Mucosa of stomach (tissue), 1 donor: Measurements from ENCODE around the gene ACAP3.

Experiments used
- H3K27me3 ChIP-seq: one replicate; pipeline ENCODE4 v1.7.0; 2013; ENCODE audit warnings: mild to moderate bottlenecking, low read length; ENCODE audit not compliant: control insufficient read depth, insufficient read depth
- H3K36me3 ChIP-seq: one replicate; pipeline ENCODE4 v1.7.0; 2013; ENCODE audit warnings: low read length; ENCODE audit not compliant: control insufficient read depth, insufficient read depth
- H3K4me1 ChIP-seq: one replicate; pipeline ENCODE4 v1.7.0; 2013; ENCODE audit warnings: mild to moderate bottlenecking, low read length; ENCODE audit not compliant: control insufficient read depth, insufficient read depth
- H3K4me3 ChIP-seq: one replicate; pipeline ENCODE4 v1.7.0; 2013; ENCODE audit warnings: low read length
- H3K9ac ChIP-seq: one replicate; pipeline ENCODE4 v1.7.0; 2013; ENCODE audit warnings: mild to moderate bottlenecking, low read length, moderate library complexity
- H3K9me3 ChIP-seq: one replicate; pipeline ENCODE4 v1.7.0; 2013; ENCODE audit warnings: mild to moderate bottlenecking, low read length, moderate library complexity; ENCODE audit not compliant: control insufficient read depth
- donor health status: Pancreatic carcinoma.

Gene ACAP3

DNA sequence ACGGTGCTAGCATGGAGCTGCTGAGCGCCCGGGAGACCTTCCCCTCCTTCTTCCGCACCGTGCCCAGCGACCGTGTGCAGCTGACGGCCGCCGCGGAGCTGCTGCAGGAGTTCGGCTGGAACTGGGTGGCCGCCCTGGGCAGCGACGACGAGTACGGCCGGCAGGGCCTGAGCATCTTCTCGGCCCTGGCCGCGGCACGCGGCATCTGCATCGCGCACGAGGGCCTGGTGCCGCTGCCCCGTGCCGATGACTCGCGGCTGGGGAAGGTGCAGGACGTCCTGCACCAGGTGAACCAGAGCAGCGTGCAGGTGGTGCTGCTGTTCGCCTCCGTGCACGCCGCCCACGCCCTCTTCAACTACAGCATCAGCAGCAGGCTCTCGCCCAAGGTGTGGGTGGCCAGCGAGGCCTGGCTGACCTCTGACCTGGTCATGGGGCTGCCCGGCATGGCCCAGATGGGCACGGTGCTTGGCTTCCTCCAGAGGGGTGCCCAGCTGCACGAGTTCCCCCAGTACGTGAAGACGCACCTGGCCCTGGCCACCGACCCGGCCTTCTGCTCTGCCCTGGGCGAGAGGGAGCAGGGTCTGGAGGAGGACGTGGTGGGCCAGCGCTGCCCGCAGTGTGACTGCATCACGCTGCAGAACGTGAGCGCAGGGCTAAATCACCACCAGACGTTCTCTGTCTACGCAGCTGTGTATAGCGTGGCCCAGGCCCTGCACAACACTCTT, 24.5 kb upstream of the ACAP3 start:
- H3K4me1 ChIP-seq, result peaks cover 23% of the 10 kb centered on the region
- H3K27me3 ChIP-seq, result peaks cover 15% of the 10 kb centered on the region
- no peaks in the 10 kb centered on the region for H3K9me3 ChIP-seq
- no peak overlapping the region for H3K4me3 ChIP-seq
- H3K36me3 ChIP-seq, result no peaks in the 10 kb centered on the region
- H3K9ac ChIP-seq, result no peak overlapping the region

DNA sequence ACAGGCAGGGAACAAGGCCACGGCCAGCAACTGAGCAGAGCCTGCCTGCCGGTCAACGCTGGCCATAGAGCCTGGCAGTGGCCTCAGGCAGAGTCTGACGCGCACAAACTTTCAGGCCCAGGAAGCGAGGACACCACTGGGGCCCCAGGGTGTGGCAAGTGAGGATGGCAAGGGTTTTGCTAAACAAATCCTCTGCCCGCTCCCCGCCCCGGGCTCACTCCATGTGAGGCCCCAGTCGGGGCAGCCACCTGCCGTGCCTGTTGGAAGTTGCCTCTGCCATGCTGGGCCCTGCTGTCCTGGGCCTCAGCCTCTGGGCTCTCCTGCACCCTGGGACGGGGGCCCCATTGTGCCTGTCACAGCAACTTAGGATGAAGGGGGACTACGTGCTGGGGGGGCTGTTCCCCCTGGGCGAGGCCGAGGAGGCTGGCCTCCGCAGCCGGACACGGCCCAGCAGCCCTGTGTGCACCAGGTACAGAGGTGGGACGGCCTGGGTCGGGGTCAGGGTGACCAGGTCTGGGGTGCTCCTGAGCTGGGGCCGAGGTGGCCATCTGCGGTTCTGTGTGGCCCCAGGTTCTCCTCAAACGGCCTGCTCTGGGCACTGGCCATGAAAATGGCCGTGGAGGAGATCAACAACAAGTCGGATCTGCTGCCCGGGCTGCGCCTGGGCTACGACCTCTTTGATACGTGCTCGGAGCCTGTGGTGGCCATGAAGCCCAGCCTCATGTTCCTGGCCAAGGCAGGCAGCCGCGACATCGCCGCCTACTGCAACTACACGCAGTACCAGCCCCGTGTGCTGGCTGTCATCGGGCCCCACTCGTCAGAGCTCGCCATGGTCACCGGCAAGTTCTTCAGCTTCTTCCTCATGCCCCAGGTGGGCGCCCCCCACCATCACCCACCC, 23.6 kb upstream of the ACAP3 start, which contains the start of gene TAS1R3:
Gene TAS1R3, plus strand, starts transcription at position 213 of the 898 bp plus-strand sequence. Its CDS starts 66 bp downstream, at position 279.
- Histone ChIP-seq H3K9me3 (no peaks in the 10 kb centered on the region), H3K27me3 (peaks cover 15% of the 10 kb centered on the region), H3K36me3 (no peaks in the 10 kb centered on the region), H3K4me3 (no peak within 1 kb of the TSS), H3K9ac (no peak within 1 kb of the TSS), H3K4me1 (peaks cover 24% of the 10 kb centered on the region)

DNA sequence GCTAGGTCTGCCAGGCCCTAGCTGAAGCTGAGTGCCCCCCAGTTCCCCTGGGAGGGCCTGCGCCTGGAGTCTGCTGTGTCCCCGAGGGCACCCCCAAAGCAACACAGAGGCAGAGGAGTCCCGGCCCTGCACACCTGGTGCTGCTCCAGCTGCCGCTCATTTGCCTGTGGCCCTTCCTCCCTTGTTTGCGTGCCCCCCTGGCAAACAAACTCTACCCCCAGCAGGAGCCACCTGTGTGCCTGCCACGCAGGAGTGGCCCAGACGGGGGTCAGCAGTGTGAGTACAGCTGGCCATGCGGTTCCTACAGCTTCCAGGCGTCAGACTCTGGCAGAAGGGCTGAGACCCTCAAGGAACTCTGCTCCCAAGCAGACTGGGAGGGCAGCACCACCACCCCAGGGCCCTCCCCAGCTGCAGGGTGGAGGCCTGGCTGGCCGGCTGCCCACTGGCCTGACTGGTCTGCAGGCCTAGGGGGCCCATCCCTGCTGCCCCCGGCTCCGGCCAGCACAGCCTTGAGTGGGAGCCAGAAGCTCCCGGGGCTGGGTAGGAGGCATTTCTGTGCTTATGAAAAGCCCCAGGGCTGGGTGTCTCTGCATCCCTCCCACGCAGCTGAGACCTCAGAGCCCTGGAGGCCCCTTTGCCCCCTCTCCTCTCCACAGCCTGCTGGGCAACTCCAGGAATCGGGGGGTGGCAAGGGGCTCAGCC, 22.8 kb upstream of the ACAP3 start:
- H3K27me3 ChIP-seq, result peaks cover 15% of the 10 kb centered on the region
- no peaks in the 10 kb centered on the region for H3K9me3 ChIP-seq
- H3K9ac ChIP-seq, result no peak overlapping the region
- no peaks in the 10 kb centered on the region for H3K36me3 ChIP-seq
- no peak overlapping the region for H3K4me3 ChIP-seq
- H3K4me1 ChIP-seq, result peaks cover 32% of the 10 kb centered on the region

GRCh38 chr1:1329304-1330210, 21.8 kb upstream of the ACAP3 start:
- H3K4me3 ChIP-seq, result no peak overlapping the region
- peaks cover 38% of the 10 kb centered on the region for H3K4me1 ChIP-seq
- peaks cover 15% of the 10 kb centered on the region for H3K27me3 ChIP-seq
- no peak overlapping the region for H3K9ac ChIP-seq
- no peaks in the 10 kb centered on the region for H3K9me3 ChIP-seq
- no peaks in the 10 kb centered on the region for H3K36me3 ChIP-seq

GRCh38 chr1:1328254-1328653, 20.5 kb upstream of the ACAP3 start:
- Histone ChIP-seq H3K4me3 (no peak overlapping the region), H3K9ac (no peak overlapping the region), H3K4me1 (peaks cover 39% of the 10 kb centered on the region)

GRCh38 chr1:1327291-1327690, 19.6 kb upstream of the ACAP3 start:
- no peak overlapping the region for H3K9ac ChIP-seq
- H3K4me3 ChIP-seq, result no peak overlapping the region
- H3K36me3 ChIP-seq, result no peaks in the 10 kb centered on the region
- peaks cover 15% of the 10 kb centered on the region for H3K27me3 ChIP-seq
- no peaks in the 10 kb centered on the region for H3K9me3 ChIP-seq
- H3K4me1 ChIP-seq, result peaks cover 37% of the 10 kb centered on the region

More at GRCh38 chr1:1328254-1328653, 20.5 kb upstream of the ACAP3 start:
- Histone ChIP-seq H3K36me3 (no peaks in the 10 kb centered on the region), H3K27me3 (peaks cover 15% of the 10 kb centered on the region), H3K9me3 (no peaks in the 10 kb centered on the region)

DNA sequence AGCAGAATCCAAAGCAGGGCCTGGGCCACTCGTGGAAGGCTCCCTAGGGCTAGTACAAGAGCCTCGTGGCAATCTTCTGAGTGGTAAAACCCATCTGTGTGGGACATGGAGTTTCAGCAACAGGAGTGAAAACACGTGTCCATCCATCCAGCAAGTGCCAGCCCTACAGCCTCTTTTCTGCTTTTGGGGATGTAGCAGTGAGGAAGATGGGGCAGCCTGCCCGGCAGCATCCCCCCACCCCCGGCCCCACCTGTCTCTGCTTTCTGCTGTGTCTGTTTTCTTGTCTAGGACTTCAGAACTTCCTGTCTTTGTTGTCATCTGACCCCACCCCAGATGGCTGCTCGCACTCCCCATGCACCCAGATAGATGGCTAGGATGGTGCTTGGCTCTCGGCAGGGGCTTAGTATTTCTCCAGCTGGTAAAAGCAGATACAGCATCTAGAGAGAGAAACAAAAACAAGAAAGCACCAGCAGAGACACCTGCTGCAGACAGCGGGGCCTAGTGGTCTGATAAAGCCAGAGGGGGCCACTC, 18.4 kb upstream of the ACAP3 start:
- Histone ChIP-seq H3K9ac (peak overlapping the region; percentile 84), H3K4me1 (peaks cover 33% of the 10 kb centered on the region), H3K36me3 (no peaks in the 10 kb centered on the region), H3K9me3 (no peaks in the 10 kb centered on the region), H3K27me3 (peaks cover 9% of the 10 kb centered on the region), H3K4me3 (no peak overlapping the region)

- H3K4me1 ChIP-seq, result peaks cover 31% of the 10 kb centered on the region
- H3K36me3 ChIP-seq, result no peaks in the 10 kb centered on the region
- H3K9ac ChIP-seq, result peak overlapping the region; percentile 84
- H3K4me3 ChIP-seq, result peak overlapping the region; percentile 71
- peaks cover 2% of the 10 kb centered on the region for H3K27me3 ChIP-seq
- no peaks in the 10 kb centered on the region for H3K9me3 ChIP-seq
These were observed 17.8 kb upstream of the ACAP3 start for GRCh38 chr1:1325288-1326074.

GRCh38 chr1:1324524-1325287, 17.0 kb upstream of the ACAP3 start, which contains the start of the genes CPTP and INTS11:
Gene CPTP (plus strand): TSS chr1:1324802. CDS start chr1:1326911, 2,109 bp downstream.
Gene INTS11 (minus strand): TSS chr1:1324660. CDS start chr1:1324608, 52 bp downstream.
- Histone ChIP-seq H3K9ac (peak within 1 kb of the TSS; percentile 84), H3K4me1 (peaks cover 31% of the 10 kb centered on the region), H3K4me3 (peak within 1 kb of the TSS; percentile 71), H3K36me3 (no peaks in the 10 kb centered on the region), H3K27me3 (no peaks in the 10 kb centered on the region), H3K9me3 (no peaks in the 10 kb centered on the region)

GRCh38 chr1:1324084-1324523, 16.4 kb upstream of the ACAP3 start:
- Histone ChIP-seq H3K36me3 (no peaks in the 10 kb centered on the region), H3K4me1 (peaks cover 31% of the 10 kb centered on the region), H3K4me3 (no peak overlapping the region), H3K27me3 (no peaks in the 10 kb centered on the region), H3K9ac (peak overlapping the region; percentile 75), H3K9me3 (no peaks in the 10 kb centered on the region)
